HCT116 (cell line): Measurements from ENCODE around the gene CACNG1. TPM values are rescaled to one million over a fixed set of nuclear protein-coding genes. Genes with fewer than 3 reads are reported as not detected.

Experiments used
- ATAC-seq: fragments of 200-7000 bp; cut with Tn5 transposase; 2 replicates; pipeline ENCODE4 v1.9.1; 2020; ENCODE audit warnings: mild to moderate bottlenecking, moderate library complexity
- BruUV-seq: library from RNA; stranded (reverse); fragments of 400-500 nt; replicated peaks from 2 replicates; lab custom pipeline; 2021; lab: Mats Ljungman, UMichigan
- CTCF ChIA-PET: fragments of 300-600 bp; sonication (Branson Sonifier 250); formaldehyde crosslinking; loops from one replicate; lab custom pipeline; 2021; ENCODE audit warnings: antibody characterized with exemption; lab: Charles Lee
- POLR2A ChIA-PET: fragments of 300-600, 350-600 bp; sonication (Branson Sonifier 250); formaldehyde crosslinking; loops from one replicate; lab custom pipeline; 2021; ENCODE audit warnings: antibody characterized with exemption; lab: Charles Lee
- RAD21 ChIA-PET, 2 experiments: fragments of 300-600 bp; sonication (Branson Sonifier 250); formaldehyde crosslinking; loops; one replicate each; lab custom pipeline; 2023; ENCODE audit warnings: low total read pairs in 2 of 2; ENCODE audit not compliant: uncharacterized antibody in 2 of 2, unreplicated experiment in 2 of 2, low non-redundant PET in 1 of 2; lab: Charles Lee
- DNase-seq: peaks from one replicate; pipeline ENCODE4 v3.0.0-alpha.2; 2010; ENCODE audit warnings: low read depth, low spot score
- H2AFZ ChIP-seq: fragments of 200-600 bp; shearing (Covaris generic), sonication (generic); 2 replicates; pipeline ENCODE4 v1.6.1; 2017; ENCODE audit warnings: low read depth, mixed run types, mixed read lengths, antibody characterized with exemption, low read length; ENCODE audit not compliant: poor library complexity, severe bottlenecking
- H3K27ac ChIP-seq: 2 replicates; pipeline ENCODE4 v1.5.1; 2012; ENCODE audit warnings: low read depth, low read length
- H3K27me3 ChIP-seq: fragments of 200-600 bp; sonication (generic); 2 replicates; pipeline ENCODE4 v1.6.1; 2016; ENCODE audit warnings: mixed run types, low read length, mixed read lengths; ENCODE audit not compliant: insufficient read depth
- H3K36me3 ChIP-seq, 2 experiments: fragments of 200-500 bp in 1 of 2; fragments of 200-600 bp in 1 of 2; sonication (Bioruptor generic) in 1 of 2; sonication (generic) in 1 of 2; 2 replicates each; pipeline versions ENCODE4 v1.5.1 to v1.6.1; 2014 to 2016; ENCODE audit warnings: low read length in 2 of 2, inconsistent platforms in 1 of 2, mixed read lengths in 1 of 2, mixed run types in 1 of 2; ENCODE audit not compliant: insufficient read depth in 2 of 2, control insufficient read depth in 1 of 2
- H3K4me1 ChIP-seq, 2 experiments: fragments of 200-600 bp in 1 of 2; sonication (generic) in 1 of 2; 2 replicates each; pipeline versions ENCODE4 v1.5.1 to v1.6.1; 2012 to 2017; ENCODE audit warnings: low read length in 2 of 2, inconsistent platforms in 1 of 2, mild to moderate bottlenecking in 1 of 2, mixed read lengths in 1 of 2, mixed run types in 1 of 2, moderate library complexity in 1 of 2; ENCODE audit not compliant: insufficient read depth in 2 of 2, control insufficient read depth in 1 of 2
- H3K4me2 ChIP-seq: fragments of 200-600 bp; sonication (generic); 2 replicates; pipeline ENCODE4 v1.6.1; 2017; ENCODE audit warnings: mixed run types, low read length, mixed read lengths
- H3K4me3 ChIP-seq, 2 experiments: fragments of 200-600 bp in 1 of 2; sonication (generic) in 1 of 2; replicated peaks in 1 of 2; 2 replicates each; pipeline ENCODE4 v1.5.1; 2011 to 2016; ENCODE audit warnings: low read length in 2 of 2, control low read depth in 1 of 2, low read depth in 1 of 2, mild to moderate bottlenecking in 1 of 2, mixed read lengths in 1 of 2, mixed run types in 1 of 2
- H3K79me2 ChIP-seq: fragments of 200-600 bp; sonication (generic); 2 replicates; pipeline ENCODE4 v1.6.1; 2017; ENCODE audit warnings: mild to moderate bottlenecking, mixed run types, low read length, moderate library complexity, mixed read lengths; ENCODE audit not compliant: insufficient read depth
- H3K9ac ChIP-seq: fragments of 200-600 bp; sonication (generic); 2 replicates; pipeline ENCODE4 v1.6.1; 2016; ENCODE audit warnings: low read length, mixed read lengths
- H3K9me2 ChIP-seq: fragments of 200-600 bp; sonication (generic), shearing (Covaris generic); 2 replicates; pipeline ENCODE4 v1.6.1; 2017; ENCODE audit warnings: mixed run types, mild to moderate bottlenecking, moderate library complexity; ENCODE audit not compliant: insufficient read depth
- H3K9me3 ChIP-seq, 2 experiments: fragments of 200-500 bp in 1 of 2; fragments of 200-600 bp in 1 of 2; sonication (Bioruptor generic) in 1 of 2; sonication (generic) in 1 of 2; 2 replicates each; pipeline ENCODE4 v1.6.1; 2014 to 2017; ENCODE audit warnings: low read length in 2 of 2, mixed read lengths in 2 of 2, inconsistent platforms in 1 of 2, low read depth in 1 of 2, mild to moderate bottlenecking in 1 of 2, mixed run types in 1 of 2, moderate library complexity in 1 of 2; ENCODE audit not compliant: control insufficient read depth in 1 of 2, insufficient read depth in 1 of 2
- H4K20me1 ChIP-seq: fragments of 200-600 bp; sonication (generic), shearing (Covaris generic); 2 replicates; pipeline ENCODE4 v1.6.1; 2017; ENCODE audit warnings: mixed run types, mild to moderate bottlenecking, moderate library complexity; ENCODE audit not compliant: insufficient read depth
- ATF3 ChIP-seq: IDR thresholded peaks from 2 replicates; pipeline ENCODE4 v1.6.1; 2012
- CBX3 ChIP-seq: IDR thresholded peaks from 2 replicates; pipeline ENCODE4 v1.6.1; 2012; ENCODE audit warnings: low read depth
- EGR1 ChIP-seq: IDR thresholded peaks from 2 replicates; pipeline ENCODE4 v1.6.1; 2012; ENCODE audit warnings: low read depth
- ELF1 ChIP-seq: IDR thresholded peaks from 2 replicates; pipeline ENCODE4 v1.6.1; 2012; ENCODE audit warnings: low read depth, borderline replicate concordance
- EZH2 ChIP-seq: fragments of 200-600 bp; sonication (generic); IDR thresholded peaks from 2 replicates; pipeline ENCODE4 v1.6.1; 2017; ENCODE audit warnings: antibody characterized with exemption, mixed run types
- FOSL1 ChIP-seq: IDR thresholded peaks from 2 replicates; pipeline ENCODE4 v1.6.1; 2012; ENCODE audit warnings: low read depth
- JUND ChIP-seq: IDR thresholded peaks from 2 replicates; pipeline ENCODE4 v1.6.1; 2012
- MAX ChIP-seq: IDR thresholded peaks from 2 replicates; pipeline ENCODE4 v1.6.1; 2012
- POLR2A ChIP-seq: IDR thresholded peaks from 2 replicates; pipeline ENCODE4 v1.7.0; 2011; ENCODE audit warnings: borderline replicate concordance; ENCODE audit not compliant: insufficient read depth, insufficient read length; ENCODE audit errors: extremely low read depth
- REST ChIP-seq: IDR thresholded peaks from 2 replicates; pipeline ENCODE4 v1.6.1; 2012; ENCODE audit warnings: low read depth
- SIN3A ChIP-seq: IDR thresholded peaks from 2 replicates; pipeline ENCODE4 v1.6.1; 2012; ENCODE audit warnings: low read depth
- SRF ChIP-seq: IDR thresholded peaks from 2 replicates; pipeline ENCODE4 v1.6.1; 2012; ENCODE audit warnings: low read depth
- YY1 ChIP-seq: IDR thresholded peaks from 2 replicates; pipeline ENCODE4 v1.6.1; 2011; ENCODE audit warnings: low read length, low read depth, moderate library complexity, mild to moderate bottlenecking; ENCODE audit not compliant: insufficient replicate concordance; ENCODE audit errors: extremely low read depth
- ZFX ChIP-seq: fragments of 450-650 bp; IDR thresholded peaks from 2 replicates; pipeline ENCODE4 v1.6.1; 2017
- ZNF274 ChIP-seq: fragments of 200-500 bp; sonication (Bioruptor generic); IDR thresholded peaks from 2 replicates; pipeline ENCODE4 v1.6.1; 2014; ENCODE audit warnings: mild to moderate bottlenecking, low read depth, low read length, inconsistent platforms
- intact Hi-C: fragments of 100-400 bp; cut with micrococcal nuclease; formaldehyde crosslinking; loops from 2 replicates; pipeline ENCODE4 v1.10.0; 2022
- total RNA-seq: library from RNA; stranded (reverse); gene quantifications from one replicate; pipeline ENCODE4 v1.2.1, GENCODE V29; 2021; ENCODE audit not compliant: unreplicated experiment

The CACNG1 gene
- total RNA-seq, 1 experiment from 2014 or later, result not detected

DNA sequence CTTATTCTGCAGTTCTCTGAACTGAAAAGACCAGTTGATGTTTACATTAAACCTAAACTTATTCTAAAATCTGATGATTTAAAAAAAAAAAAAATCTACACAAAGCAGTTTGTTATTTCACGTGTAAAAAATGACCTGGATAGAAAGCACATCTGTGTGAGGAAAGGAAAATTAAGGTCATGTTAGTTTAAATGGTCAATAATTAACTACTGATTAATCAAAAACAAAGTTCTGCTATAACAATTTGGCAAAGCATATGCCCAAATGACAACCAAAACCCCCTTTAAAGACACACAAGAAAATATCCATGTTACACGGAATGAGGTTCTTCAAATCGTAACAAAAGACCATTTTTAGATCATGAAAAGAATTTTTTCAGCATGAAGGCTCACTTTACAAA, 30.4 kb downstream of the CACNG1 start:
- POLR2A ChIA-PET, result no interaction called here
- Histone ChIP-seq H3K79me2 (no peaks in the 10 kb centered on the region), H3K36me3 (no peaks in the 10 kb centered on the region), H3K9me2 (no peaks in the 10 kb centered on the region), H3K27ac (no peak overlapping the region), H4K20me1 (no peaks in the 10 kb centered on the region), H2AFZ (no peak overlapping the region), H3K4me3 (no peak overlapping the region), H3K27me3 (no peaks in the 10 kb centered on the region), H3K4me2 (no peak overlapping the region), H3K9ac (no peak overlapping the region), H3K9me3 (no peaks in the 10 kb centered on the region), H3K4me1 (no peaks in the 10 kb centered on the region)
- DNase-seq (no peak), ATAC-seq (no peak)
- no TSS peak for BruUV-seq
- TF ChIP-seq ZFX (no peak), EZH2 (no peak), JUND (no peak), FOSL1 (no peak), POLR2A (no peak), ZNF274 (no peak), SIN3A (no peak), ELF1 (no peak), SRF (no peak), ATF3 (no peak)
- CTCF ChIA-PET, result no interaction called here
- RAD21 ChIA-PET, result no interaction called here
- intact Hi-C loops, result no loop called here

GRCh38 chr17:67076290-67076689, 31.9 kb downstream of the CACNG1 start:
- Histone ChIP-seq H3K9me2 (no peaks in the 10 kb centered on the region), H2AFZ (no peak overlapping the region), H3K4me1 (no peaks in the 10 kb centered on the region), H3K36me3 (no peaks in the 10 kb centered on the region), H3K9me3 (no peaks in the 10 kb centered on the region), H3K4me3 (no peak overlapping the region), H3K9ac (no peak overlapping the region)
- POLR2A ChIA-PET, result no interaction called here
- TF ChIP-seq YY1 (no peak), EGR1 (no peak), MAX (no peak), EZH2 (no peak), CBX3 (no peak), REST (no peak), ZFX (no peak)
- TF ChIP-seq, all 23 proteins: peak for 0
- no peaks in the 10 kb centered on the region for H4K20me1 ChIP-seq
- ChIA-PET CTCF (no interaction called here), RAD21 (no interaction called here)
- no peaks in the 10 kb centered on the region for H3K27me3 ChIP-seq
- H3K27ac ChIP-seq, result no peak overlapping the region
- ATAC-seq (no peak), DNase-seq (no peak)
- no peaks in the 10 kb centered on the region for H3K79me2 ChIP-seq
- BruUV-seq, result no TSS peak
- no peak overlapping the region for H3K4me2 ChIP-seq
- intact Hi-C loops, result no loop called here
